Vagina (tissue), 2 donors: Measurements from ENCODE around the gene SERTAD2. TPM values are rescaled to one million over a fixed set of nuclear protein-coding genes. Genes with fewer than 3 reads are reported as not detected.

ENCODE experiments used
- DNase-seq, 2 donors: peaks; one replicate each; pipeline ENCODE4 v3.0.0-alpha.2; 2017; ENCODE audit errors: extremely low spot score in 2 of 2
- H3K27ac ChIP-seq: fragments of 200-600 bp; sonication (generic); one replicate; pipeline ENCODE4 v1.5.1; 2019
- H3K27me3 ChIP-seq: fragments of 200-600 bp; sonication (generic); one replicate; pipeline ENCODE4 v1.5.1; 2019
- H3K36me3 ChIP-seq, 2 donors: fragments of 200-600 bp; sonication (generic); one replicate each; pipeline ENCODE4 v1.5.1; 2017 to 2019
- H3K4me1 ChIP-seq: fragments of 200-600 bp; sonication (generic); one replicate; pipeline ENCODE4 v1.5.1; 2019
- H3K4me3 ChIP-seq, 2 donors: fragments of 200-600 bp; sonication (generic); 1 replicate in 1 of 2; 2 replicates in 1 of 2; pipeline ENCODE4 v1.5.1; 2016 to 2019
- H3K9me3 ChIP-seq: fragments of 200-600 bp; sonication (generic); one replicate; pipeline ENCODE4 v1.5.1; 2019
- POLR2A ChIP-seq, 2 donors: fragments of 450-650 bp; IDR thresholded peaks; one replicate each; pipeline ENCODE4 v1.6.1; 2017; ENCODE audit warnings: antibody characterized with exemption in 2 of 2, mild to moderate bottlenecking in 2 of 2, moderate library complexity in 2 of 2
- POLR2AphosphoS5 ChIP-seq, 2 donors: sonication (generic); formaldehyde crosslinking; IDR thresholded peaks; one replicate each; pipeline ENCODE4 v1.9.0; 2017; ENCODE audit warnings: antibody characterized with exemption in 2 of 2, mild to moderate bottlenecking in 2 of 2, low read depth in 1 of 2; ENCODE audit not compliant: insufficient read depth in 1 of 2
- intact Hi-C: fragments of 100-400 bp; cut with DNase I; formaldehyde crosslinking; loops from one replicate; pipeline ENCODE4 v1.15.1; 2023
- total RNA-seq: library from RNA; depleted of rRNA; stranded (reverse); fragments of >200 nt; gene quantifications from one replicate; pipeline ENCODE4 v1.2.3, GENCODE V29; 2016
- TF ChIP-seq, protein P1 (sequence below), 3 experiments: fragments of 450-650 bp in 2 of 3; fragments of 200-600 bp in 1 of 3; sonication (generic) in 1 of 3; IDR thresholded peaks; one replicate each; pipeline ENCODE4 v1.5.1; 2017 to 2019; ENCODE audit warnings: antibody characterized with exemption in 3 of 3, mild to moderate bottlenecking in 2 of 3, moderate library complexity in 2 of 3

SERTAD2 gene, protein sequence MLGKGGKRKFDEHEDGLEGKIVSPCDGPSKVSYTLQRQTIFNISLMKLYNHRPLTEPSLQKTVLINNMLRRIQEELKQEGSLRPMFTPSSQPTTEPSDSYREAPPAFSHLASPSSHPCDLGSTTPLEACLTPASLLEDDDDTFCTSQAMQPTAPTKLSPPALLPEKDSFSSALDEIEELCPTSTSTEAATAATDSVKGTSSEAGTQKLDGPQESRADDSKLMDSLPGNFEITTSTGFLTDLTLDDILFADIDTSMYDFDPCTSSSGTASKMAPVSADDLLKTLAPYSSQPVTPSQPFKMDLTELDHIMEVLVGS
- total RNA-seq, result 19.2 TPM

DNA sequence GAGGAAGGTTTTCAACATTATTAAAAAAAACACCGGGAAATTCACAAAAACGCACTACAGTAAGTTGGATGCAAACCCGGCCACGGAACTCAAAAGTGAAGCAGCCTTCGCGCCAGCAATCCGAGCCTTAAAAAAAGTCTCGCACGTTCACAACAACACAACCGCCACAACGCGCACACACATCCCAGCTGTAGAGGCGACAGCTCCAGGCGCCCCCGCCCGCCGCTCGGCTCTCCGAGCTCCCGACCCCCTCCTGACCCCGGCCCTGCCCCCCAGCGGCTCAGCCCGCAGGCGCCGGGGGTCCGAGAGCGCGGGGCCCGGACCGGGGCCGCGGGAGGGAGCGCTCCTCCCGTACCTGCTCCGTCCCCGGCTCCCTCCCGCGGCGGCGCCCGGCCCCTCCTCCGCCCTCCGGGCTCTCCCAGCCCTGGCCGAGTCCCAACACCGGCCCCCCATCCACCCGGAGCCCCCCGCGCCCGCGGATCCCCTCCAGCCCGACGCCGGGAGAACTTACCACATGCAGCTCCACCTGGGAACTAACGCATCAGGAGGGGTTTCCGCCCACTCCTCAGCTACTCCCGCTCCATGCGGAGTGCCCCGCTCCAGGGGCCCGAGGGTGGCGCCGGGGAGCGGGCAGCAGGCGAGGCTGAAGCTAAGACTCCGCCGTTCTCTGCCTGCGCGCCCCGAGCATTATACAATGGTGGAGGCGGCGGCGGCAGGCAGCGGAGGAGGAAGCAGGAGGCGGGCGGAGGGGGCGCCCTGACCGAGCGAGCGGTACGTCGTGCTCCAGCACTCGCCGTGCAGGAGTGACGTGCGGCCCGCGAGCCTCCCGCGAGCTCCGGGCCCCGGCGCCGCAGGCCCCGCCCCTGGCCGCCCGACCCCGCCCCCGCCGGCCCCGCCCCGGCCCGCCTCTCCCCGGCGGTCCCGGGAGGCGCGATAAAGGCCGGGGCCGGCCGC, at the start of gene SERTAD2:
SERTAD2 (minus strand) TSS at position 805 of the 954 bp plus-strand sequence. CDS start 17,042 bp downstream, outside the sequence.
- intact Hi-C loops, result loop anchor here (5.0 kb wide), 2 partner anchors 99 to 114 kb away; no protein-coding TSS in a partner anchor
- TF ChIP-seq, protein P1, sequence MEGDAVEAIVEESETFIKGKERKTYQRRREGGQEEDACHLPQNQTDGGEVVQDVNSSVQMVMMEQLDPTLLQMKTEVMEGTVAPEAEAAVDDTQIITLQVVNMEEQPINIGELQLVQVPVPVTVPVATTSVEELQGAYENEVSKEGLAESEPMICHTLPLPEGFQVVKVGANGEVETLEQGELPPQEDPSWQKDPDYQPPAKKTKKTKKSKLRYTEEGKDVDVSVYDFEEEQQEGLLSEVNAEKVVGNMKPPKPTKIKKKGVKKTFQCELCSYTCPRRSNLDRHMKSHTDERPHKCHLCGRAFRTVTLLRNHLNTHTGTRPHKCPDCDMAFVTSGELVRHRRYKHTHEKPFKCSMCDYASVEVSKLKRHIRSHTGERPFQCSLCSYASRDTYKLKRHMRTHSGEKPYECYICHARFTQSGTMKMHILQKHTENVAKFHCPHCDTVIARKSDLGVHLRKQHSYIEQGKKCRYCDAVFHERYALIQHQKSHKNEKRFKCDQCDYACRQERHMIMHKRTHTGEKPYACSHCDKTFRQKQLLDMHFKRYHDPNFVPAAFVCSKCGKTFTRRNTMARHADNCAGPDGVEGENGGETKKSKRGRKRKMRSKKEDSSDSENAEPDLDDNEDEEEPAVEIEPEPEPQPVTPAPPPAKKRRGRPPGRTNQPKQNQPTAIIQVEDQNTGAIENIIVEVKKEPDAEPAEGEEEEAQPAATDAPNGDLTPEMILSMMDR (IDR thresholded peaks at IDR 0.05), result no peak
- TF ChIP-seq POLR2A (IDR thresholded peaks at IDR 0.05), result peak in 1 of 2 donors; percentile 70
- TF ChIP-seq POLR2AphosphoS5 (IDR thresholded peaks at IDR 0.05; ENCODE audit: insufficient read depth in 1 of 2, low read depth in 1 of 2), result peak; percentile 9 to 95
- no peak for DNase-seq
- Histone ChIP-seq H3K4me1 (peaks cover 58% of the 10 kb centered on the region), H3K9me3 (no peaks in the 10 kb centered on the region), H3K27me3 (no peaks in the 10 kb centered on the region), H3K4me3 (peak within 1 kb of the TSS; percentile 74 to 92), H3K27ac (peak within 1 kb of the TSS; percentile 100), H3K36me3 (no peaks in the 10 kb centered on the region)

DNA sequence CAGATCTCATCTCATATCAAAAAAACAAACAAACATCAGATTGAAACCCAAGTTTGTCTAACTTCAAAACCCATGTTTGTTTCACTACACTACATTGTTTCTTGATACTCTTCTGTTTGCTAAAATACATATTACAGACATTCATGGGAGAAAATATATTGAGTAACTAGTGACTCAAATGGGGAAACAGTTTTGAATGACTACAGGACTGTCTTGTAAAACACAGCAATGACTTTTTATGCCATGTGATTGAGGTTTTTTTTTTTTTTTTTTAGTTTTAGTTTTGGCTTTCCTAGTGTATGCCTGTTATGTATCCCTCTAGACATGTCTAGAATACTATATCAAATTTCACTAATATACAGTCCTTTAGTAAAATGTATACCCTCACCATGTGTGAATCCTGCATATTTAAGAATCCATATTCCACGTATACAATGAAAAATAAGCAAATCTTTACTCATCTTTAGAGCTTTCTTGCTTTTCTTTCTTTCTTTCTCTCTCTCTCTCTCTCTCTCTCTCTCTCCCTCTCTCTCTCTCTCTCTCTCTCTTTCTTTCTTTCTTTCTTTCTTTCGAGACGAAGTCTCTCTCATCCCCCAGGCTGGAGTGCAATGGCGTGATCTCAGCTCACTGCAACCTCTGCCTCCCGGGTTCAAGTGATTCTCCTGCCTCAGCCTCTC, 46.6 kb upstream of the SERTAD2 start:
- Histone ChIP-seq H3K27ac (no peak overlapping the region), H3K36me3 (no peaks in the 10 kb centered on the region), H3K4me1 (no peaks in the 10 kb centered on the region), H3K9me3 (no peaks in the 10 kb centered on the region), H3K4me3 (no peak overlapping the region), H3K27me3 (no peaks in the 10 kb centered on the region)
- intact Hi-C loops, result no loop called here
- no peak for DNase-seq
- TF ChIP-seq, protein P1 (IDR thresholded peaks at IDR 0.05), result no peak
- TF ChIP-seq POLR2A (IDR thresholded peaks at IDR 0.05), result no peak
- TF ChIP-seq POLR2AphosphoS5 (IDR thresholded peaks at IDR 0.05; ENCODE audit: insufficient read depth in 1 of 2, low read depth in 1 of 2), result peak in 1 of 2 donors; percentile 13

DNA sequence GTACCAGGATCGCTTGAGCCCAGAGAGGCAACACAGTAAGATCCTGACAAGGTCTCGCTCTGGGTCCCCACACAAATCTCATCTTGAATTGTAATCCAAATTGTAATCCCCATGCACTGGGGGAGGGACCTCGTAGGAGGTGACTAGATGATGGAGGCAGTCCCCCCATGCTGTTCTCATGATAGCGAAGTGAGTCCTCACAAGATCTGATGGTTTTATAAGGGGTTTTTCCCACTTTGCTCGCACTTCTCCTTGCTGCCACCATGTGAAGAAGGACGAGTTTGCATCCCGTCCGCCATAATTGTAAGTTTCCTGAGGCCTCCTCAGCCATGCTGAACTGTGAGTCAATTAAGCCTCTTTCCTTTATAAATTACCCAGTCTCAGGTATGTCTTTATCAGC, 46.0 kb upstream of the SERTAD2 start:
- Histone ChIP-seq H3K27me3 (no peaks in the 10 kb centered on the region), H3K4me1 (no peaks in the 10 kb centered on the region), H3K36me3 (no peaks in the 10 kb centered on the region), H3K27ac (no peak overlapping the region), H3K9me3 (no peaks in the 10 kb centered on the region), H3K4me3 (no peak overlapping the region)
- TF ChIP-seq, protein P1 (IDR thresholded peaks at IDR 0.05), result no peak
- TF ChIP-seq POLR2A (IDR thresholded peaks at IDR 0.05) (no peak), POLR2AphosphoS5 (IDR thresholded peaks at IDR 0.05; ENCODE audit: insufficient read depth in 1 of 2, low read depth in 1 of 2) (no peak)
- intact Hi-C loops, result no loop called here
- no peak for DNase-seq

DNA sequence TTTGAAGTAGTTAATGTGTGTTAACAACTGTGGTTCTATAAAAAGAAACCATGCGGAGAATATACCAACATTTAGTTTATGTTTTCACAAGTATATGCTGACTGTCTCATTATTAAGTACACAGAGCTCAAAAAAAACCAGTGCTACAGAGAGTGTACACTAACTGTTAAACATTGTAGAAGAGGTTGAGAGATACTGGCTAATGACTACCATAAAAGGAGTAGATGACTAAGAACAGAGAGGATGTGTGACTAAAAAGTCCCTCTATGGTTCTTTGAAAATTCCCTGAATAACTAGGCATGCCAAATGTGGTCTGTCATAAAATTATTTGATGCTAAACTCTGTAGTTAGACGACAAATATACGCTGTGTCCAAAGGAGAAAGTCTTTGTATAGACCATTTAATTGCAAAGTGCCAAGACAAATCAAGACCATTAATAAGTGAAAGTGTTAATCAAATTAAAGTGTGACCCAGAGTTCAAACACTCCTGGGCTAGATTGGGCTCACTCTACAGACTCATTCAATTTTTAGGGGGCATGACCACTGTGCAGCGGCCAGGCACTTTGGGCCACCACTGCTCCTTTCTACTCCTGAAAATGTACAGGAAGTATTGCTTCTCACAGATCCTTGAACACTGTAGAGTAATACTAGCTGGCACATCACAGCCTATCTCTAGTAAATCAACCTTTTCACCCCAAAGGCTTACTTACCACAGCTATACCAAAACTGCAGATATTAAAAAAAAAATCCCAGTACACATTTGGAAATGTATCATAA, 45.1 kb upstream of the SERTAD2 start:
- TF ChIP-seq, protein P1 (IDR thresholded peaks at IDR 0.05), result no peak
- TF ChIP-seq POLR2A (IDR thresholded peaks at IDR 0.05) (no peak), POLR2AphosphoS5 (IDR thresholded peaks at IDR 0.05; ENCODE audit: insufficient read depth in 1 of 2, low read depth in 1 of 2) (no peak)
- intact Hi-C loops, result no loop called here
- Histone ChIP-seq H3K4me3 (no peak overlapping the region), H3K27ac (no peak overlapping the region), H3K9me3 (no peaks in the 10 kb centered on the region), H3K4me1 (no peaks in the 10 kb centered on the region), H3K27me3 (no peaks in the 10 kb centered on the region), H3K36me3 (no peaks in the 10 kb centered on the region)
- DNase-seq, result no peak
